GM18907 (cell line): Measurements from ENCODE around the gene MYZAP.

Experiments
- ATAC-seq: cut with Tn5 transposase; IDR thresholded peaks from one replicate; pipeline ENCODE4 v1.9.1; 2021; ENCODE audit warnings: mild to moderate bottlenecking, moderate library complexity; ENCODE audit not compliant: unreplicated experiment

MYZAP gene

GRCh38 chr15:57734860-57735259 is 143.2 kb downstream of the MYZAP start:
- ATAC-seq, result no peak
